ENCODE data around the gene NLRP14. TPM values are rescaled to one million over a fixed set of nuclear protein-coding genes. Genes with fewer than 3 reads are reported as not detected.

The NLRP14 gene
- total RNA-seq, 3 donors from 2014 or later, result under 0.01 to 0.29 (median 0.16) TPM

GRCh38 chr11:7030836-7031235 lies 10.6 kb downstream of the NLRP14 start:
- intact Hi-C loops (cut with DNase I; ENCODE audit: low total_unique reads), result no loop called here
- Histone ChIP-seq H3K4me1 (no peaks in the 10 kb centered on the region), H3K27ac (no peak overlapping the region), H3K4me3 (no peak overlapping the region), H3K27me3 (no peaks in the 10 kb centered on the region), H3K9me3 (no peaks in the 10 kb centered on the region), H3K36me3 (no peaks in the 10 kb centered on the region)
- TF ChIP-seq POLR2AphosphoS5 (IDR thresholded peaks at IDR 0.05) (no peak), POLR2A (IDR thresholded peaks at IDR 0.05) (no peak)
- TF ChIP-seq, protein P1, sequence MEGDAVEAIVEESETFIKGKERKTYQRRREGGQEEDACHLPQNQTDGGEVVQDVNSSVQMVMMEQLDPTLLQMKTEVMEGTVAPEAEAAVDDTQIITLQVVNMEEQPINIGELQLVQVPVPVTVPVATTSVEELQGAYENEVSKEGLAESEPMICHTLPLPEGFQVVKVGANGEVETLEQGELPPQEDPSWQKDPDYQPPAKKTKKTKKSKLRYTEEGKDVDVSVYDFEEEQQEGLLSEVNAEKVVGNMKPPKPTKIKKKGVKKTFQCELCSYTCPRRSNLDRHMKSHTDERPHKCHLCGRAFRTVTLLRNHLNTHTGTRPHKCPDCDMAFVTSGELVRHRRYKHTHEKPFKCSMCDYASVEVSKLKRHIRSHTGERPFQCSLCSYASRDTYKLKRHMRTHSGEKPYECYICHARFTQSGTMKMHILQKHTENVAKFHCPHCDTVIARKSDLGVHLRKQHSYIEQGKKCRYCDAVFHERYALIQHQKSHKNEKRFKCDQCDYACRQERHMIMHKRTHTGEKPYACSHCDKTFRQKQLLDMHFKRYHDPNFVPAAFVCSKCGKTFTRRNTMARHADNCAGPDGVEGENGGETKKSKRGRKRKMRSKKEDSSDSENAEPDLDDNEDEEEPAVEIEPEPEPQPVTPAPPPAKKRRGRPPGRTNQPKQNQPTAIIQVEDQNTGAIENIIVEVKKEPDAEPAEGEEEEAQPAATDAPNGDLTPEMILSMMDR (IDR thresholded peaks at IDR 0.05), result no peak
- no peak for DNase-seq (ENCODE audit: low spot score in 2 of 2)

GRCh38 chr11:7031471-7031871 lies 11.2 kb downstream of the NLRP14 start:
- Histone ChIP-seq H3K27me3 (no peaks in the 10 kb centered on the region), H3K4me3 (no peak overlapping the region), H3K36me3 (no peaks in the 10 kb centered on the region), H3K4me1 (no peaks in the 10 kb centered on the region), H3K9me3 (no peaks in the 10 kb centered on the region), H3K27ac (no peak overlapping the region)
- intact Hi-C loops (cut with DNase I; ENCODE audit: low total_unique reads), result no loop called here
- no peak for DNase-seq (ENCODE audit: low spot score in 2 of 2)
- TF ChIP-seq, protein P1 (IDR thresholded peaks at IDR 0.05), result no peak
- TF ChIP-seq POLR2AphosphoS5 (IDR thresholded peaks at IDR 0.05) (no peak), POLR2A (IDR thresholded peaks at IDR 0.05) (no peak)

- intact Hi-C loops (cut with DNase I; ENCODE audit: low total_unique reads), result no loop called here
- no peak overlapping the region for H3K4me3 ChIP-seq
- no peaks in the 10 kb centered on the region for H3K4me1 ChIP-seq
- no peak for DNase-seq (ENCODE audit: low spot score in 2 of 2)
- H3K27me3 ChIP-seq, result no peaks in the 10 kb centered on the region
- H3K9me3 ChIP-seq, result no peaks in the 10 kb centered on the region
- no peaks in the 10 kb centered on the region for H3K36me3 ChIP-seq
- TF ChIP-seq POLR2AphosphoS5 (IDR thresholded peaks at IDR 0.05) (no peak), POLR2A (IDR thresholded peaks at IDR 0.05) (no peak)
- TF ChIP-seq, protein P1 (IDR thresholded peaks at IDR 0.05), result no peak
- no peak overlapping the region for H3K27ac ChIP-seq
Observed at GRCh38 chr11:7032692-7033091, 12.4 kb downstream of the NLRP14 start.

GRCh38 chr11:7034019-7034418 lies 13.7 kb downstream of the NLRP14 start:
- H3K4me3 ChIP-seq, result no peak overlapping the region
- no peaks in the 10 kb centered on the region for H3K4me1 ChIP-seq
- H3K36me3 ChIP-seq, result no peaks in the 10 kb centered on the region
- DNase-seq (ENCODE audit: low spot score in 2 of 2), result no peak
- no peaks in the 10 kb centered on the region for H3K27me3 ChIP-seq
- TF ChIP-seq, protein P1 (IDR thresholded peaks at IDR 0.05), result no peak
- TF ChIP-seq POLR2AphosphoS5 (IDR thresholded peaks at IDR 0.05) (no peak), POLR2A (IDR thresholded peaks at IDR 0.05) (no peak)
- no peak overlapping the region for H3K27ac ChIP-seq
- intact Hi-C loops (cut with DNase I; ENCODE audit: low total_unique reads), result no loop called here
- no peaks in the 10 kb centered on the region for H3K9me3 ChIP-seq

DNA sequence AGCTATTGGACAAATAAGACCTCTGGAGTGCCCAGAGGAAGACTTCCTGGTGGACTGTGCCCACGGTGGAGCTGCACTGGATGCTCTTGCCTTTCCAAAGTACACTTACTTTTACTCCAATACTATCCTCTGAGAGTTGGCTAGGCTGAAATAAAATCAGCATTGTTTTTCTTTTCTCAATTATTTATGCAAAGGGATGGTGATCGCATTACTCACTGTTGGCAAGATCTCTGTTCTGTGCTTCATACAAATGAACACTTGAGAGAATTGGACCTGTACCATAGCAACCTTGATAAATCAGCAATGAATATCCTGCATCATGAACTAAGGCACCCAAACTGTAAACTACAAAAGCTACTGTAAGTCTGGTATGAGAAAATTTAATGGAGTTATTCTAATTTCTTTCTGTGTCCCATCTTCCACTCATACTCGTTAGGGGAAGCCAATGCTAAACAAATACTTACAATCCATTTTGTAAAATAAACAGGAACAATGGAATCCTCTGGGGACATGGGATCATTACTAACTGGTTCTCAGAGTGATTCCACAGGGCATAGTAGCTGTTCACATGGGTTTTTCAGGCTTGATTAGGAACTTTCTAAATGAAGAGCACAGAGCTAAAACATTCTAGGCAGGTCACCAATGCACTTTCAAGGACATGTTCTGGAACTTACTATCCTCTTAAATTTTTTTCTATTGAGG lies 26.3 kb downstream of the NLRP14 start:
- DNase-seq (ENCODE audit: low spot score in 2 of 2), result no peak
- TF ChIP-seq POLR2A (IDR thresholded peaks at IDR 0.05), result no peak
- TF ChIP-seq, protein P1 (IDR thresholded peaks at IDR 0.05), result no peak
- no peak for TF ChIP-seq POLR2AphosphoS5 (IDR thresholded peaks at IDR 0.05)
- intact Hi-C loops (cut with DNase I; ENCODE audit: low total_unique reads), result no loop called here
- H3K36me3 ChIP-seq, result no peaks in the 10 kb centered on the region
- no peaks in the 10 kb centered on the region for H3K27me3 ChIP-seq
- H3K9me3 ChIP-seq, result no peaks in the 10 kb centered on the region
- H3K4me3 ChIP-seq, result no peak overlapping the region
- no peaks in the 10 kb centered on the region for H3K4me1 ChIP-seq
- no peak overlapping the region for H3K27ac ChIP-seq

All from breast epithelium (tissue), 4 donors.